ENCODE data around the gene METTL21C.

Gene METTL21C

DNA sequence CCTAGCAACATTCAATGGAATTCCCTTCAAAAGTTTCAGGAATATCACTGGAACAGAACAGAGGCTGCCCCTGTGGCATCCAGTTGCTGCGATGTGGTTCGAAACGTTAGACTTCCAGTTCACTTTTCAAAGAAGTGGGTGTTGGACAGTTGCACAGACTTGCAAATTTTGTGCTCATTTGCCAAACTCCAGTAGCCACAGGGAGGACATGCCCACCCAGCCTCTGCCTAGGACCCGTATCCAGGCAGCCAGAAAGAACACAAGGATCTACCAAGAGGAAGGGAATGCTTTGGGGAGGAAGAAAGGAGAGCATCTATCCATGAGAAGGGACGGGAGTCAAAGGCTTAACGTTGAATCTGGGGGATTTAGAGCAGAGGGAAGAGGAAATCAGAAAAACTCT is at the start of gene METTL21C:
METTL21C (minus strand) TSS at position 108 of the 400 bp plus-strand sequence. CDS start 546 bp downstream, outside the sequence.
- H3K36me3 Mint-ChIP-seq, result peaks cover 10% of the 10 kb centered on the region
- H3K27me3 Mint-ChIP-seq, result peaks cover 10% of the 10 kb centered on the region
- no peaks in the 10 kb centered on the region for H3K4me1 Mint-ChIP-seq (ENCODE audit: low read depth)

GRCh38 chr13:102742506-102742905 is 47.7 kb upstream of the METTL21C start:
- Mint-ChIP-seq H3K36me3 (peaks cover 14% of the 10 kb centered on the region), H3K9me3 (ENCODE audit: low read depth) (peaks cover 16% of the 10 kb centered on the region), H3K27me3 (peaks cover 30% of the 10 kb centered on the region), H3K4me3 (no peak overlapping the region), H3K27ac (no peak overlapping the region), H3K4me1 (ENCODE audit: low read depth) (no peaks in the 10 kb centered on the region)

More for the DNA sequence above, at the start of gene METTL21C:
- no peak within 1 kb of the TSS for H3K4me3 Mint-ChIP-seq
- H3K27ac Mint-ChIP-seq, result no peak within 1 kb of the TSS
- H3K9me3 Mint-ChIP-seq (ENCODE audit: low read depth), result peaks cover 11% of the 10 kb centered on the region

DNA sequence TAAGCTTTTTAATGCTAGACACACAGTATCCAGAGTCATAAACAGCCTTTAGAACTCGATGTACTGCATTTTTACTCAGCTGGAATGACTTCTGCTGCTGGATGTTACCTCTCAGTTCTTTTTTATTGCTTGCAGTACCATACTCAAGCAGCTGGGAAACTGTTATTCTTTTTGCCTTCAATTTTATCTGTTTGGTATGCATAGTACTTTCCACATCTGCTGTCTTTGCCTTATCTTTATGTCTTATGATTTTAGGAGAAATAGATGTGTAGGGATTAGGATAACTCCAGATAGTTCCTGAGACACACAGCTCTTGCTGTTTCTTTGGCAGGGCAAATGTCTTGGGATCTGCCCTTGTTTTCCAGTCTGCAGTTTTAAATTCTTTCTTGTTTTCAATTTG is 47.3 kb upstream of the METTL21C start:
- Mint-ChIP-seq H3K4me1 (ENCODE audit: low read depth) (no peaks in the 10 kb centered on the region), H3K9me3 (ENCODE audit: low read depth) (peaks cover 16% of the 10 kb centered on the region), H3K4me3 (no peak overlapping the region), H3K27ac (no peak overlapping the region), H3K36me3 (peaks cover 14% of the 10 kb centered on the region), H3K27me3 (peaks cover 30% of the 10 kb centered on the region)

- Mint-ChIP-seq H3K36me3 (no peaks in the 10 kb centered on the region), H3K4me3 (no peak overlapping the region), H3K27me3 (peaks cover 11% of the 10 kb centered on the region), H3K27ac (no peak overlapping the region), H3K4me1 (ENCODE audit: low read depth) (no peaks in the 10 kb centered on the region), H3K9me3 (ENCODE audit: low read depth) (no peaks in the 10 kb centered on the region)
Measured at GRCh38 chr13:102729560-102730270, 34.9 kb upstream of the METTL21C start.

GRCh38 chr13:102726430-102726829 is 31.6 kb upstream of the METTL21C start:
- Mint-ChIP-seq H3K36me3 (peaks cover 2% of the 10 kb centered on the region), H3K9me3 (ENCODE audit: low read depth) (no peaks in the 10 kb centered on the region), H3K4me1 (ENCODE audit: low read depth) (no peaks in the 10 kb centered on the region), H3K27ac (no peak overlapping the region), H3K27me3 (peaks cover 12% of the 10 kb centered on the region), H3K4me3 (no peak overlapping the region)

GRCh38 chr13:102724923-102725322 is 30.1 kb upstream of the METTL21C start:
- no peak overlapping the region for H3K4me3 Mint-ChIP-seq

DNA sequence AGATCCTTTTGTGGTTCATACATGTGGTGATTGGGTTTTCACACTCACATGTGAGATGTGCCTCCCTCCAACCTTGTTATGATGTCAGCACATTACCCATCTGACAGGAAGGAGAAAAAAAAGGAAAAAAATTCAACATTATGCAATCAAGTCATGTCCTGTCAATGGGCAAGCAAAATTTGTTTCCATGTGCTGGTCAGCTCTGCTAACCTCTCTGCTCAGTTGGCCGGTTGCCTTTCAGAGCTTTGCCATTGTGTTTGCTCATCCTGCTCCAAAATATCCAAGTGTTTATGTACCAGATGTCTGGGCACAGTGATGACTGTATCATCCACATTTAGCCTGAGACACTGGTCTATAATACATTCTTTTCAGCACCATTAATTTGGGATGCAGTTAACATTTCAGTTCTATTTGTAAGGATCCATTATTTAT is 27.0 kb upstream of the METTL21C start:
- Mint-ChIP-seq H3K4me3 (no peak overlapping the region), H3K36me3 (peaks cover 2% of the 10 kb centered on the region), H3K9me3 (ENCODE audit: low read depth) (no peaks in the 10 kb centered on the region), H3K27me3 (peaks cover 4% of the 10 kb centered on the region), H3K4me1 (ENCODE audit: low read depth) (no peaks in the 10 kb centered on the region), H3K27ac (no peak overlapping the region)

More at GRCh38 chr13:102724923-102725322, 30.1 kb upstream of the METTL21C start:
- Mint-ChIP-seq H3K4me1 (ENCODE audit: low read depth) (no peaks in the 10 kb centered on the region), H3K27me3 (peaks cover 6% of the 10 kb centered on the region), H3K9me3 (ENCODE audit: low read depth) (no peaks in the 10 kb centered on the region), H3K36me3 (peaks cover 2% of the 10 kb centered on the region), H3K27ac (no peak overlapping the region)

GRCh38 chr13:102718746-102719145 is 23.9 kb upstream of the METTL21C start:
- H3K9me3 Mint-ChIP-seq (ENCODE audit: low read depth), result no peaks in the 10 kb centered on the region
- no peaks in the 10 kb centered on the region for H3K4me1 Mint-ChIP-seq (ENCODE audit: low read depth)
- H3K27me3 Mint-ChIP-seq, result no peaks in the 10 kb centered on the region
- H3K36me3 Mint-ChIP-seq, result no peaks in the 10 kb centered on the region
- no peak overlapping the region for H3K4me3 Mint-ChIP-seq
- no peak overlapping the region for H3K27ac Mint-ChIP-seq

DNA sequence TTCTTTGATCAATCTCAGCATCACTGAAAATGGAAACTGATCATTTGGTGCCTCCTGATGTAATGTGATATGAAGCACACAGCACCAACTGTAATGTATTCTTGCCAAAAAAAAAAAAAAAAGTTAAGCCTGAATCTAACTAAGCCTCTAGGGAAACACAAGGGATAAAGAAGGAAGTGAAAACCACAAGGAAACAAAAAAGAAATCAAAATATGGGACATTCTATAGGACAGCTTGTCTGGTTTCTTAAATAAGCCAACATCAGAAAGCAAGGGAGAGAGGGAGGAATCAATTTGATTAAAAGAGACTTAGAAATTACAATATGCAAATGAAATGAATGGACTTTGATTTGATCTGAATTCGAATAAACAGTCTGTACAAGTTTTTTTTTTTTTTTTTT is 20.6 kb upstream of the METTL21C start:
- Mint-ChIP-seq H3K27me3 (no peaks in the 10 kb centered on the region), H3K4me1 (ENCODE audit: low read depth) (no peaks in the 10 kb centered on the region), H3K27ac (no peak overlapping the region), H3K36me3 (no peaks in the 10 kb centered on the region), H3K4me3 (no peak overlapping the region), H3K9me3 (ENCODE audit: low read depth) (no peaks in the 10 kb centered on the region)

- Mint-ChIP-seq H3K27me3 (peaks cover 3% of the 10 kb centered on the region), H3K36me3 (no peaks in the 10 kb centered on the region), H3K4me3 (no peak overlapping the region), H3K9me3 (ENCODE audit: low read depth) (peaks cover 4% of the 10 kb centered on the region), H3K4me1 (ENCODE audit: low read depth) (no peaks in the 10 kb centered on the region), H3K27ac (no peak overlapping the region)
Measured at GRCh38 chr13:102710261-102710679, 15.4 kb upstream of the METTL21C start.

- peaks cover 3% of the 10 kb centered on the region for H3K27me3 Mint-ChIP-seq
- H3K27ac Mint-ChIP-seq, result no peak overlapping the region
- H3K36me3 Mint-ChIP-seq, result no peaks in the 10 kb centered on the region
- no peaks in the 10 kb centered on the region for H3K4me1 Mint-ChIP-seq (ENCODE audit: low read depth)
- peaks cover 4% of the 10 kb centered on the region for H3K9me3 Mint-ChIP-seq (ENCODE audit: low read depth)
- H3K4me3 Mint-ChIP-seq, result no peak overlapping the region
Measured at GRCh38 chr13:102709536-102709935, 14.7 kb upstream of the METTL21C start.

- Mint-ChIP-seq H3K4me3 (no peak overlapping the region), H3K36me3 (no peaks in the 10 kb centered on the region), H3K27me3 (peaks cover 3% of the 10 kb centered on the region), H3K27ac (no peak overlapping the region), H3K9me3 (ENCODE audit: low read depth) (peaks cover 4% of the 10 kb centered on the region), H3K4me1 (ENCODE audit: low read depth) (no peaks in the 10 kb centered on the region)
Measured at GRCh38 chr13:102708991-102709390, 14.1 kb upstream of the METTL21C start.

GRCh38 chr13:102708211-102708610 is 13.4 kb upstream of the METTL21C start:
- Mint-ChIP-seq H3K27ac (no peak overlapping the region), H3K4me1 (ENCODE audit: low read depth) (no peaks in the 10 kb centered on the region), H3K9me3 (ENCODE audit: low read depth) (peaks cover 4% of the 10 kb centered on the region), H3K27me3 (peaks cover 3% of the 10 kb centered on the region), H3K36me3 (no peaks in the 10 kb centered on the region), H3K4me3 (no peak overlapping the region)

DNA sequence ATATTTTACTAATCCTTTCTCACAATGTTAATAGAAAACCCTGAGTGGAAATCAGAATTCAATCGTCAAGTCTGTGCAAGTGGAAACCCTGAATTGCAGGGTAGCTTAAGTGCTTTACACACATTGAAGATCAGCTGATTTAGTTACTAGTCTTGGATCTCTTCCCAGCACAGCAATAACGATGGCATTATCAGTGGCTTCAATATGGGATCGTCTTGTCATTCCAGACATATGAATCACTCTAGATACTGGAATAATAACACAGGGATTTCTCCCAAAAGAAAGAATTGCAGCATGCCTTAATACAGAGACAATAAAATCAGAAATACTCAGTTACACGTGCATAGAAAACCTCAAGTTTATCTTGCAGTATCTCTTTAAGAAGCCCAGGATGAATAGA is 12.6 kb upstream of the METTL21C start:
- no peaks in the 10 kb centered on the region for H3K36me3 Mint-ChIP-seq
- H3K27ac Mint-ChIP-seq, result no peak overlapping the region
- H3K4me1 Mint-ChIP-seq (ENCODE audit: low read depth), result no peaks in the 10 kb centered on the region
- H3K4me3 Mint-ChIP-seq, result no peak overlapping the region
- H3K27me3 Mint-ChIP-seq, result peaks cover 3% of the 10 kb centered on the region
- peaks cover 4% of the 10 kb centered on the region for H3K9me3 Mint-ChIP-seq (ENCODE audit: low read depth)

DNA sequence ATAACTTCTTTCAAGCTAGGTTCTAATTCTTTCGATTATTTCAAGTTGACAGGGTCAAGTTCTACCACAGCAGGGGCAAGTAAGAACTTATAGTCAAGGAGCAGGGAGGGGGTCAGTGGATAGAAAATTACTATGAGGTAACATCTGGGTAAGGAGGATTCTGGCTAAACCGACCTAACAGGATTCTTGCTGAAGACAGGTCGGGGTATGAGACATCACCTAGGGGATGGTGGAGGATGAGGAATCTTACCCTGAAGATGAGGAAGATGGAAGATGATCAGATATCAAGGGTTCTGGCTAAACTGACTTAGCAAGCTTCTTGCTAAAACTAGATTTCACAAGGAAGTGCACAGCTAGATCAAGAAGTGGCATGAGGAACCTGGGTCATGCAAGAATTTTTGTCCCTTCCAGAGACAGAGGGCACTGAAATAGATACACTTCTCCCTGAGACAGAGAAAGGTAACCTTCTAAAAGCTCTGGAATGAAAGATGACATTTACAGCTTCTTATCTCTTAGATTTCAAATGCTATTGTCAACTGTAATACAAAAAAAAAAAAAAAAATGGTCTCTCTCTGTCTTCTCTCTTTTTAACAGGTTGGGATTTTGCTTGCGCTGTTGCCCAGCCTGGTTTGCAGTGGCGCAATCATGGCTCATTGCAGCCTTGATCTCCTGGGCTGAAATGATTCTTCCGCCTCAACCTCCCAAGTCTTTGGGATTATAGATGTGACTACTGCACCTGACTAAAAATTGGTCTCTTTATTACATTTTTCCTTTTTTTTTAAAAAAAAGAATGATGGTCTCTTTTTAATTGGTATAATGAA is 9.6 kb upstream of the METTL21C start:
- Mint-ChIP-seq H3K27me3 (peaks cover 3% of the 10 kb centered on the region), H3K27ac (no peak overlapping the region), H3K9me3 (ENCODE audit: low read depth) (peaks cover 4% of the 10 kb centered on the region), H3K4me3 (no peak overlapping the region), H3K36me3 (no peaks in the 10 kb centered on the region), H3K4me1 (ENCODE audit: low read depth) (no peaks in the 10 kb centered on the region)
